Measurements from ENCODE around the gene FANK1.

FANK1 gene

DNA sequence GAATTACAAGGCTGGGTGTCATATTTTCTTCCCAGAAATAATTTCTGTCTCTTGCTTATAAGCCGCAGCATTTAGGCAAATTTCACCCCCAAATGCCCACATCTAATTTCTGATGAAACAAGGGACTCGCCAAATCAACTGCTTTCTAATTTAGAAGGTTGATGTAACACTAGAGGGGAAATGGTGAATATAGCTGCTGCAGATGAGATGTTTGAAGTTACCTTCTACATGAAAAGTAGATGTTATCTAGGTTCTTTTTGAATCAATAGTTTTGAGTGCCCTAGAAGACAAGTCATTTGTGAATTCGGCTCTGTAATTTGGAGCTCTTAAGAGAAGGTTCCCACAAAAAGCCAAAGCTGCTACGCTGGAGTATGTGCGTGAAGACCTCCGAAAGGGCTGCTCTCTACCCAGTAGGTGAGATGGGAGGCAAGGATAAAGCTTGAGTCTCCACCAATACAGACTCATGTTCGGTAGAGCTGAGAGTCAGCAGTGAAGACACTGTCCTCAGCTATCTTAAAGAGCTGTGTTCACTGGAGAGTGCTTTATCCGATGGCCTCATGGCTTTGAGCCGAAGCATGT, 99.5 kb downstream of the FANK1 start:
- Histone ChIP-seq H3K9me3 (ENCODE audit: insufficient read depth, low read length) (no peaks in the 10 kb centered on the region), H3K36me3 (ENCODE audit: insufficient read depth, insufficient read length, low read length) (no peaks in the 10 kb centered on the region), H3K27me3 (ENCODE audit: insufficient read depth, insufficient read length) (no peaks in the 10 kb centered on the region), H3K4me1 (ENCODE audit: insufficient read depth, insufficient read length) (peaks cover 3% of the 10 kb centered on the region), H3K4me3 (ENCODE audit: insufficient read length, low read depth) (no peak overlapping the region), H3K9ac (ENCODE audit: insufficient read length, low read depth) (no peak overlapping the region)
- DNase-seq (ENCODE audit: low read depth, low spot score): no peak
- TF ChIP-seq YY1 (IDR thresholded peaks at IDR 0.05; ENCODE audit: insufficient read depth, insufficient read length): no peak
- TF ChIP-seq ZNF274 (IDR thresholded peaks at IDR 0.05; ENCODE audit: low read depth, low read length): no peak
- no peak for TF ChIP-seq SUZ12 (IDR thresholded peaks at IDR 0.05; ENCODE audit: extremely low read depth, insufficient read depth, insufficient read length)

DNA sequence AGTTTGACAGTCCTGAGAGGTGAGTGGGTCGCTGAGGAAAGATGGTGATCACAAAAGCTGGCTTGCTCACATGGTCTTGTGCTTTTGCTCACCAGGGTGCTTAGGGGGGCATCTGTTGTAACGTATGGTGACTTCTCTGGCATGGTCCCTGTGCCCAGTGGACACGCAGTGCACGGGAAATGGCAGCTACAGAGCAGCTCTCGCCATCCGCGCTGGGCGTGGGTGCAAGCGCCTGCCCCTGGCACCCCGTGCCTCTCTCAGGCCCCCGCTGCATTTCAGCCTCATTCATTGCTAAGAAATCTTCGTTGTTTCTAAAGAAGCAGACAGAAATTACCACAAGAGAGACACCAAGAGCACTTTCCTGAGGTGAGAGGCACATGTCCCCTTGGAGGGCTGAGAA, 101.2 kb downstream of the FANK1 start:
- no peak for DNase-seq (ENCODE audit: low read depth, low spot score)
- Histone ChIP-seq H3K27me3 (ENCODE audit: insufficient read depth, insufficient read length) (no peaks in the 10 kb centered on the region), H3K9ac (ENCODE audit: insufficient read length, low read depth) (no peak overlapping the region), H3K4me1 (ENCODE audit: insufficient read depth, insufficient read length) (no peaks in the 10 kb centered on the region), H3K4me3 (ENCODE audit: insufficient read length, low read depth) (no peak overlapping the region), H3K9me3 (ENCODE audit: insufficient read depth, low read length) (no peaks in the 10 kb centered on the region), H3K36me3 (ENCODE audit: insufficient read depth, insufficient read length, low read length) (no peaks in the 10 kb centered on the region)
- no peak for TF ChIP-seq SUZ12 (IDR thresholded peaks at IDR 0.05; ENCODE audit: extremely low read depth, insufficient read depth, insufficient read length)
- TF ChIP-seq ZNF274 (IDR thresholded peaks at IDR 0.05; ENCODE audit: low read depth, low read length): no peak
- no peak for TF ChIP-seq YY1 (IDR thresholded peaks at IDR 0.05; ENCODE audit: insufficient read depth, insufficient read length)

GRCh38 chr10:125999694-126000093, 103.3 kb downstream of the FANK1 start:
- Histone ChIP-seq H3K4me3 (ENCODE audit: insufficient read length, low read depth) (no peak overlapping the region), H3K9me3 (ENCODE audit: insufficient read depth, low read length) (no peaks in the 10 kb centered on the region), H3K4me1 (ENCODE audit: insufficient read depth, insufficient read length) (no peaks in the 10 kb centered on the region), H3K36me3 (ENCODE audit: insufficient read depth, insufficient read length, low read length) (no peaks in the 10 kb centered on the region), H3K9ac (ENCODE audit: insufficient read length, low read depth) (no peak overlapping the region), H3K27me3 (ENCODE audit: insufficient read depth, insufficient read length) (no peaks in the 10 kb centered on the region)
- no peak for DNase-seq (ENCODE audit: low read depth, low spot score)
- TF ChIP-seq SUZ12 (IDR thresholded peaks at IDR 0.05; ENCODE audit: extremely low read depth, insufficient read depth, insufficient read length) (no peak), ZNF274 (IDR thresholded peaks at IDR 0.05; ENCODE audit: low read depth, low read length) (no peak), YY1 (IDR thresholded peaks at IDR 0.05; ENCODE audit: insufficient read depth, insufficient read length) (no peak)

GRCh38 chr10:126001576-126001975, 105.2 kb downstream of the FANK1 start:
- TF ChIP-seq SUZ12 (IDR thresholded peaks at IDR 0.05; ENCODE audit: extremely low read depth, insufficient read depth, insufficient read length) (no peak), ZNF274 (IDR thresholded peaks at IDR 0.05; ENCODE audit: low read depth, low read length) (no peak), YY1 (IDR thresholded peaks at IDR 0.05; ENCODE audit: insufficient read depth, insufficient read length) (no peak)
- Histone ChIP-seq H3K4me3 (ENCODE audit: insufficient read length, low read depth) (no peak overlapping the region), H3K9ac (ENCODE audit: insufficient read length, low read depth) (no peak overlapping the region), H3K4me1 (ENCODE audit: insufficient read depth, insufficient read length) (no peaks in the 10 kb centered on the region), H3K27me3 (ENCODE audit: insufficient read depth, insufficient read length) (no peaks in the 10 kb centered on the region), H3K9me3 (ENCODE audit: insufficient read depth, low read length) (no peaks in the 10 kb centered on the region), H3K36me3 (ENCODE audit: insufficient read depth, insufficient read length, low read length) (no peaks in the 10 kb centered on the region)
- DNase-seq (ENCODE audit: low read depth, low spot score): no peak

DNA sequence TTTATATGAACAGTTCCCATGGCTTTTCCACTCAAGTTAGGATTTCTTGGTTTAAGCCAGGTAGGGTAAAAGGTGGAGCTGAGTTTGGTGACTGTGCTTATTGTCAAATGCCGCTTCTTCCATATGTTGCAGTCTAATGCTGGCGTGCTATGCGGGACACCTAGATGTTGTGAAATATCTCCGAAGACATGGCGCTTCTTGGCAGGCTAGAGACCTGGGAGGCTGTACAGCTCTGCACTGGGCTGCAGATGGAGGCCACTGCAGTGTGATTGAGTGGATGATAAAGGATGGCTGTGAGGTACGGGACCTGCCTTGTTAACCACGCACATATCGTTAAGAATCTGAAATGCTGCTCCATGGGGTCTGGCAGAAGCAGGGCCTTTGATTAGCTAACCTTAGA, 108.4 kb downstream of the FANK1 start:
- TF ChIP-seq ZNF274 (IDR thresholded peaks at IDR 0.05; ENCODE audit: low read depth, low read length) (no peak), YY1 (IDR thresholded peaks at IDR 0.05; ENCODE audit: insufficient read depth, insufficient read length) (no peak), SUZ12 (IDR thresholded peaks at IDR 0.05; ENCODE audit: extremely low read depth, insufficient read depth, insufficient read length) (no peak)
- H3K9ac ChIP-seq (ENCODE audit: insufficient read length, low read depth): no peak overlapping the region
- no peaks in the 10 kb centered on the region for H3K9me3 ChIP-seq (ENCODE audit: insufficient read depth, low read length)
- DNase-seq (ENCODE audit: low read depth, low spot score): no peak
- no peaks in the 10 kb centered on the region for H3K36me3 ChIP-seq (ENCODE audit: insufficient read depth, insufficient read length, low read length)
- no peaks in the 10 kb centered on the region for H3K4me1 ChIP-seq (ENCODE audit: insufficient read depth, insufficient read length)
- no peak overlapping the region for H3K4me3 ChIP-seq (ENCODE audit: insufficient read length, low read depth)
- H3K27me3 ChIP-seq (ENCODE audit: insufficient read depth, insufficient read length): no peaks in the 10 kb centered on the region

GRCh38 chr10:126006264-126006663, 109.9 kb downstream of the FANK1 start:
- no peak for TF ChIP-seq SUZ12 (IDR thresholded peaks at IDR 0.05; ENCODE audit: extremely low read depth, insufficient read depth, insufficient read length)
- TF ChIP-seq ZNF274 (IDR thresholded peaks at IDR 0.05; ENCODE audit: low read depth, low read length): no peak
- no peak for TF ChIP-seq YY1 (IDR thresholded peaks at IDR 0.05; ENCODE audit: insufficient read depth, insufficient read length)
- Histone ChIP-seq H3K4me3 (ENCODE audit: insufficient read length, low read depth) (no peak overlapping the region), H3K36me3 (ENCODE audit: insufficient read depth, insufficient read length, low read length) (no peaks in the 10 kb centered on the region), H3K4me1 (ENCODE audit: insufficient read depth, insufficient read length) (no peaks in the 10 kb centered on the region), H3K27me3 (ENCODE audit: insufficient read depth, insufficient read length) (no peaks in the 10 kb centered on the region), H3K9ac (ENCODE audit: insufficient read length, low read depth) (no peak overlapping the region), H3K9me3 (ENCODE audit: insufficient read depth, low read length) (peaks cover 7% of the 10 kb centered on the region; the same call in 1 of the 2 replicates)
- no peak for DNase-seq (ENCODE audit: low read depth, low spot score)

GRCh38 chr10:126006906-126007305, 110.5 kb downstream of the FANK1 start:
- H3K4me1 ChIP-seq (ENCODE audit: insufficient read depth, insufficient read length): no peaks in the 10 kb centered on the region
- peaks cover 7% of the 10 kb centered on the region; the same call in 1 of the 2 replicates for H3K9me3 ChIP-seq (ENCODE audit: insufficient read depth, low read length)
- no peak for DNase-seq (ENCODE audit: low read depth, low spot score)
- H3K36me3 ChIP-seq (ENCODE audit: insufficient read depth, insufficient read length, low read length): no peaks in the 10 kb centered on the region
- H3K27me3 ChIP-seq (ENCODE audit: insufficient read depth, insufficient read length): no peaks in the 10 kb centered on the region
- H3K4me3 ChIP-seq (ENCODE audit: insufficient read length, low read depth): no peak overlapping the region
- TF ChIP-seq ZNF274 (IDR thresholded peaks at IDR 0.05; ENCODE audit: low read depth, low read length) (no peak), SUZ12 (IDR thresholded peaks at IDR 0.05; ENCODE audit: extremely low read depth, insufficient read depth, insufficient read length) (no peak), YY1 (IDR thresholded peaks at IDR 0.05; ENCODE audit: insufficient read depth, insufficient read length) (no peak)
- H3K9ac ChIP-seq (ENCODE audit: insufficient read length, low read depth): no peak overlapping the region

Measured in NT2/D1 (cell line).